GM06990 (cell line): ENCODE results near the gene KIF26B.

Experiments used
- DNase-seq: peaks from one replicate; pipeline ENCODE4 v3.0.0-alpha.2; 2011; ENCODE audit not compliant: insufficient read length; ENCODE audit errors: extremely low read depth
- H3K27me3 ChIP-seq: replicated peaks from 2 replicates; pipeline ENCODE4 v1.6.0; 2011; ENCODE audit warnings: low read length; ENCODE audit not compliant: control insufficient read depth, insufficient read depth
- H3K36me3 ChIP-seq: 2 replicates; pipeline ENCODE4 v1.5.1; 2011; ENCODE audit warnings: low read length; ENCODE audit not compliant: control insufficient read depth, insufficient read depth
- H3K4me3 ChIP-seq: replicated peaks from 2 replicates; pipeline ENCODE4 v1.5.1; 2011; ENCODE audit warnings: low read depth, mild to moderate bottlenecking, control low read depth, low read length
- CTCF ChIP-seq: IDR thresholded peaks from 2 replicates; pipeline ENCODE4 v1.5.1; 2011; ENCODE audit warnings: low read length, control low read depth, mild to moderate bottlenecking, inconsistent platforms; ENCODE audit not compliant: insufficient read depth, poor library complexity, severe bottlenecking

KIF26B gene

DNA sequence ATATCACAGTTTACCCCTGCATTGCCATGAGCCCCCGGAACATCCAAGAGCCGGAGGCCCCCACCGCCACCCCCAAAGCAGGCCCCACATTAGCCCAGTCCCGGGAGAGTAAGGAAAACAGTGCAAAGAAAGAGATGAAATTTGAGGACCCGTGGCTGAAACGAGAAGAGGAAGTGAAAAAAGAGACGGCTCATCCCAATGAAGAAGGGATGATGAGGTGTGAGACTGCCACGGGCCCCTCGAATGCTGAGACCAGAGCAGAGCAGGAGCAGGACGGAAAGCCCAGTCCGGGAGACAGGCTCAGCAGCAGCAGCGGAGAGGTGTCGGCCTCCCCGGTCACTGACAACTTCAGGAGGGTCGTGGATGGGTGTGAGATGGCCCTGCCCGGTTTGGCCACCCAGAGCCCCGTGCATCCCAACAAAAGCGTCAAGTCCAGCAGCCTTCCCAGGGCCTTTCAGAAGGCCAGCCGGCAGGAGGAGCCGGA lies 532.4 kb downstream of the KIF26B start:
- no peak for DNase-seq
- Histone ChIP-seq H3K27me3 (no peaks in the 10 kb centered on the region), H3K36me3 (peaks cover 7% of the 10 kb centered on the region), H3K4me3 (no peak overlapping the region)
- no peak for TF ChIP-seq CTCF

DNA sequence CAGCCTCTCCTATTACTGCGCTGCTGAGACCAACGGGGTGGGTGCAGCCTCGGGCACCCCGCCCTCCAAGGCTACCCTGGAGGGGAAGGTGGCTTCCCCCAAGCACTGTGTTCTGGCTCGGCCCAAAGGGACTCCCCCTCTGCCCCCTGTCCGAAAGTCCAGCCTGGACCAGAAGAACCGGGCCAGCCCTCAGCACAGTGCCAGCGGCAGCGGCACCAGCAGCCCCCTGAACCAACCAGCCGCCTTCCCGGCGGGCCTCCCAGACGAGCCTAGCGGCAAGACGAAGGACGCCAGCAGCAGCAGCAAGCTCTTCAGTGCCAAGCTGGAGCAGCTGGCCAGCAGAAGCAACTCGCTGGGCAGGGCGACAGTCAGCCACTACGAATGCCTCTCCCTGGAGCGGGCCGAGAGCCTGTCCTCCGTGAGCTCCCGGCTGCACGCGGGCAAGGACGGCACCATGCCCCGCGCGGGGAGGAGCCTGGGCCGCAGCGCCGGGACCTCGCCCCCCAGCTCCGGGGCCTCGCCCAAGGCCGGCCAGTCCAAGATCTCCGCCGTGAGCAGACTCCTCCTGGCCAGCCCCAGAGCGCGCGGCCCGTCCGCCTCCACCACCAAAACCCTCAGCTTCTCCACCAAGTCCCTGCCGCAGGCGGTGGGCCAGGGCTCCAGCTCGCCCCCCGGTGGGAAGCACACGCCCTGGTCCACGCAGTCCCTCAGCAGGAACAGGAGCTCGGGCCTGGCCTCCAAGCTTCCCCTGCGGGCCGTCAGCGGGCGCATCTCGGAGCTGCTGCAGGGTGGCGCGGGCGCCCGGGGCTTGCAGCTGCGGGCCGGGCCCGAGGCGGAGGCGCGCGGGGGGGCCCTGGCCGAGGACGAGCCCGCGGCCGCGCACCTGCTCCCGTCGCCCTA lies 533.1 kb downstream of the KIF26B start:
- Histone ChIP-seq H3K36me3 (peaks cover 7% of the 10 kb centered on the region), H3K27me3 (no peaks in the 10 kb centered on the region), H3K4me3 (no peak overlapping the region)
- no peak for DNase-seq
- TF ChIP-seq CTCF = no peak

GRCh38 chr1:245688536-245689453 lies 534.0 kb downstream of the KIF26B start:
- H3K27me3 ChIP-seq = no peaks in the 10 kb centered on the region
- H3K4me3 ChIP-seq = no peak overlapping the region
- H3K36me3 ChIP-seq = peaks cover 7% of the 10 kb centered on the region
- TF ChIP-seq CTCF = no peak
- no peak for DNase-seq

DNA sequence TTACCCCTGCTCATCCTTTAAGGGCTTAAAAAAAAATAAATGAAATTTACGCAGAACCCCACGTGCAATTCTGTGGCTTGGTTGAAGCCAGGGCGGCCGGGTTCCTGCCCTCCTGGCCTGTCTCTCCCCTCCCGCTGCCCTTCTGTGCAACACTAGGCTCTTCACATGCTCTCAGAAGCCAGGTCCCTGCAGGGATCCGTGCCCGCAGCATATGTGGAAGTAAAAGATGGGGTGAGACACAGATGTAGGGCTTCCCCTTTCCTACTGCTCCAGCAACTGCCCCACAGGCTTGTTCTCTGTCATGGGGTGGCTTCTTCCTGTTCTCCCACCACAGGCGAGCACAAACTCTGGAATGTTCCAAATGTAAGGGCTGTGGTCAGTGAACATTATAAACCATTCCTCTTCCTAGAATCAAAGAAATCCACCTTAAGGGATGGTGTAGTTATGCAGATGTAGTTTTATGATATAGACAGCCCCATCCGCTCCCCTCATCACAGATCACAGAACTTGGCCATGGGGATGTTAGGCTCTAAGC lies 535.4 kb downstream of the KIF26B start:
- no peaks in the 10 kb centered on the region for H3K27me3 ChIP-seq
- no peak for TF ChIP-seq CTCF
- H3K36me3 ChIP-seq = peaks cover 6% of the 10 kb centered on the region
- no peak for DNase-seq
- H3K4me3 ChIP-seq = no peak overlapping the region

DNA sequence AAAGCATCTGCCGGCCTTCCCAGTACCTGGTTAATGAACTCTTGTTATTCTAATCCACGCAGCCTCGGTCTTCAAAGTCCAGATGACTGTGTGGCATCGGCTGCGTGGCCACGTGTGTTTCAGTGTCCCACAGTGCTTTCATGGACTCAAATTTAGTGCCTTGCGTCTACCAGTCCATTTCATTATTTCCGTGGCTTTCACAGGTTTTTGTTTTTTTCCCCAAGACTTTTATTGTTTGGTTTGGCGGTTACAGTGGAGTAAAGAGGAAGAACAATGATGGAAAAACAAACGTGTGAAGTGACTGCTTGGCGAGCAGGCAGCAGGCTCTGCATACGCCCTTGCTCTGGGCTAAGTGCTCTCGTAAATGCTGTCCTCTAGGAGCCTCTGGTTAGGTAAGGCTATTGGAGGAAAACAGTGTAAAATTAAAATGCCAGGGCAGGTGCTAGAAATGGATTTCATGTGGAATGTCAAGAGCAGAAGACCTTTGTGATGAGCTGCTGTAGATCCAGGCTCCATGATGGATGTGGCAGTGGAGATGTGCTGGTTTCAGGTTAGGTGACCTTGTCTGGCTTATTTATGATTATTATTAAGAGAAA lies 536.3 kb downstream of the KIF26B start:
- Histone ChIP-seq H3K36me3 (peaks cover 5% of the 10 kb centered on the region; the same call in 1 of the 2 replicates), H3K4me3 (no peak overlapping the region), H3K27me3 (no peaks in the 10 kb centered on the region)
- DNase-seq = no peak
- TF ChIP-seq CTCF = no peak
